ENCODE measurements around the gene AMBP. TPM values are rescaled to one million over a fixed set of nuclear protein-coding genes. Genes with fewer than 3 reads are reported as not detected.

AMBP gene
- total and polyA plus RNA-seq, 10 donors, result 0.09 to 1.6 (median 0.12) TPM; not detected in 7

GRCh38 chr9:114037961-114038723, 40.0 kb downstream of the AMBP start:
- peaks cover 0 to 76% (median 23%) of the 10 kb centered on the region in 6 donors for H3K36me3 ChIP-seq
- H3K9me3 ChIP-seq, result peaks cover 0 to 4% (median 0%) of the 10 kb centered on the region in 8 donors
- no peaks in the 10 kb centered on the region for H3K27me3 ChIP-seq (replicated peaks in 1 of 7)
- intact Hi-C loops (cut with DNase I; ENCODE audit: low total_unique reads), result no loop called here
- peak; percentile 60 for DNase-seq
- H3K27ac ChIP-seq, result no peak overlapping the region
- peaks cover 0 to 8% (median 0%) of the 10 kb centered on the region in 6 donors for H3K4me1 ChIP-seq
- no peak overlapping the region for H3K4me3 ChIP-seq
- no peak for TF ChIP-seq POLR2AphosphoS5 (IDR thresholded peaks at IDR 0.05)
- TF ChIP-seq CTCF (IDR thresholded peaks at IDR 0.05 in 8 of 11, conservative IDR thresholded peaks at IDR 0.05 in 3 of 11), result no peak
- no peak for TF ChIP-seq POLR2A (IDR thresholded peaks at IDR 0.05)
- WGBS, 5 donors, result 86 to 93% (median 90%) methylated on average over 19 of the region's 19 CpGs

GRCh38 chr9:114037249-114037648, 40.9 kb downstream of the AMBP start:
- Histone ChIP-seq H3K27me3 (replicated peaks in 1 of 7) (no peaks in the 10 kb centered on the region), H3K27ac (no peak overlapping the region), H3K4me3 (no peak overlapping the region), H3K9me3 (peaks cover 0 to 4% (median 0%) of the 10 kb centered on the region in 8 donors), H3K36me3 (peaks cover 0 to 81% (median 25%) of the 10 kb centered on the region in 6 donors), H3K4me1 (peaks cover 0 to 8% (median 0%) of the 10 kb centered on the region in 6 donors)
- DNase-seq, result peak; percentile 19
- WGBS, 5 donors, result 70 to 93% (median 78%) methylated on average over 5 of the region's 5 CpGs
- no peak for TF ChIP-seq POLR2A (IDR thresholded peaks at IDR 0.05)
- TF ChIP-seq POLR2AphosphoS5 (IDR thresholded peaks at IDR 0.05), result no peak
- no peak for TF ChIP-seq CTCF (IDR thresholded peaks at IDR 0.05 in 8 of 11, conservative IDR thresholded peaks at IDR 0.05 in 3 of 11)
- intact Hi-C loops (cut with DNase I; ENCODE audit: low total_unique reads), result no loop called here

- WGBS, 5 donors, result 89 to 96% (median 92%) methylated on average over 17 to 18 of the region's 18 CpGs
- no peak overlapping the region for H3K4me3 ChIP-seq
- peaks cover 0 to 4% (median 0%) of the 10 kb centered on the region in 8 donors for H3K9me3 ChIP-seq
- H3K36me3 ChIP-seq, result peaks cover 0 to 83% (median 27%) of the 10 kb centered on the region in 6 donors
- no peak for TF ChIP-seq CTCF (IDR thresholded peaks at IDR 0.05 in 8 of 11, conservative IDR thresholded peaks at IDR 0.05 in 3 of 11)
- no peak for TF ChIP-seq POLR2A (IDR thresholded peaks at IDR 0.05)
- TF ChIP-seq POLR2AphosphoS5 (IDR thresholded peaks at IDR 0.05), result no peak
- H3K4me1 ChIP-seq, result peaks cover 0 to 8% (median 0%) of the 10 kb centered on the region in 6 donors
- DNase-seq, result peak; percentile 68
- no peaks in the 10 kb centered on the region for H3K27me3 ChIP-seq (replicated peaks in 1 of 7)
- no peak overlapping the region for H3K27ac ChIP-seq
- intact Hi-C loops (cut with DNase I; ENCODE audit: low total_unique reads), result no loop called here
Measured at GRCh38 chr9:114035845-114036801, 42.0 kb downstream of the AMBP start.

Measured in spleen (tissue), 11 donors.